Stimulated activated CD8-positive, alpha-beta memory T cell treated with anti-CD3 and anti-CD28 coated beads, Interleukin-4, amount 100 ng/mL, for 24 hours (primary cell): ENCODE measurements around the gene PKDCC.

Experiments
- DNase-seq: peaks from one replicate; pipeline ENCODE4 v3.0.0-alpha.2; 2020; ENCODE audit warnings: low read depth

The PKDCC gene

GRCh38 chr2:42089340-42089925 is 41.6 kb downstream of the PKDCC start:
- peak; percentile 55 for DNase-seq

GRCh38 chr2:42090216-42090615 is 42.4 kb downstream of the PKDCC start:
- DNase-seq, result no peak

- DNase-seq, result no peak
Measured at GRCh38 chr2:42091671-42092070, 43.9 kb downstream of the PKDCC start.

DNA sequence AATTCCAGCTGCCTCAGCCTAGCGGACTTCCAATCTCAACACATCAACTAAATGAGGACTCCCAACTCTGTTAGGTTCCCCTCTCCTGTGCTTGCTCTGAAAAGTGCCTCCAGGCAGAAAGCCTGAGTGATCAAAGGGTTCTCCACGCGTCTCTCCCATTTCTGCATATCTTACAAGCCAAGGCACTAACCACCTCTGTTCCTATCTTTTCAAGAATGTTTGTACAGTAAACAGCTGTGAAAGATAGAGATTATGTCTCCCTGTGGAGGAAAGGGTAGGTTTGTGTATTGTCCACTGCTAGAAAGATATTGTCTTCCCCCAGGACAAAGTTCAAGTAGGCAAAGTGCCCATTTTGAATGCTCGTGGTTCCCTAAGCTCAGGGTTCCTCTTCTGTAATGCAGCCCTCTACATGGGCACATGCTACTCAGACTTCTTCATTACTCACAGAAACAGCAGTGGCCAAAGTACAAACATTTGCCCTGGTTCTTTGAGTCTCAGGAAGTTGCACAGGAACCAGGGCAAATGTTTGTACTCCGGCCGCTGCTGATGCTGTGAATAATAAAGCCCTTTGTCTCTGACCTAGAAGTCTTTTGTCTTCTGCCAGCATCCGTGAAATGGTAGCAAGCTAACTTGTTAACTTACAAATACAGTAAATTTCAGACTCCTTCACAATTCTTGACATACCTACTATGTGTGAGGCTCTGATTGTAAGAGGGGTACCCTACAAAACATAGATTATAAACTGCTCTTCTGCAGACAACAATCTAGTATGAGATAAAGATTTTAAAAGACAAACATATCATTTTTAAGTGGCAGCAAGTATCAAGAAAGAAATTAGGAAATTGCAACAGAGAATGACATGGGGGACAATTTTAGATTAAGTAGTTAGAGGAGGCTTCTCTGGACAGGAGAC is 44.5 kb downstream of the PKDCC start:
- no peak for DNase-seq

DNA sequence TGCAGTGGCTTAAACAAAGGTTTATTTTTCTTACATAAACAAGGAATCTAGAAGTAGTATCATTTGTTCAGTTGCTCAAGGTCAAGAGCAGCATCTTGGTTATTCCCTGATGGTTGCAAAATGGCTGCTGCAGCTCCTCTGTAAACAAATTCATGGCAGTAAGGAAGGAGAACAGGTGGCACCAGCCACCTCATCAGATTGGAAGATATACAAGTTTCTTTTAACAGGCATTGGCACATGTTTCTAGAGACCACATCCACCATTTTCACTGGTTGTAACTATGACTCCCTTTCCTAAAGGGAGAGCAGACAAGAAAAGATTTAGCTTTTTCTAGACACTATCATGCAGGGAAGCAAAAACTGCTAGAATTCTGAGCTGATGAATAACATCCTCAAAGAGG is 46.3 kb downstream of the PKDCC start:
- DNase-seq, result no peak

- DNase-seq, result peak; percentile 51
Measured at GRCh38 chr2:42095923-42096408, 48.1 kb downstream of the PKDCC start.

- no peak for DNase-seq
Measured at GRCh38 chr2:42096869-42097591, 49.2 kb downstream of the PKDCC start.

- no peak for DNase-seq
Measured at GRCh38 chr2:42098571-42099437, 51.0 kb downstream of the PKDCC start.

- no peak for DNase-seq
Measured at GRCh38 chr2:42099438-42100173, 51.8 kb downstream of the PKDCC start.

GRCh38 chr2:42100683-42101205 is 52.9 kb downstream of the PKDCC start:
- no peak for DNase-seq

GRCh38 chr2:42101206-42102023 is 53.6 kb downstream of the PKDCC start:
- DNase-seq, result peak; percentile 44

DNA sequence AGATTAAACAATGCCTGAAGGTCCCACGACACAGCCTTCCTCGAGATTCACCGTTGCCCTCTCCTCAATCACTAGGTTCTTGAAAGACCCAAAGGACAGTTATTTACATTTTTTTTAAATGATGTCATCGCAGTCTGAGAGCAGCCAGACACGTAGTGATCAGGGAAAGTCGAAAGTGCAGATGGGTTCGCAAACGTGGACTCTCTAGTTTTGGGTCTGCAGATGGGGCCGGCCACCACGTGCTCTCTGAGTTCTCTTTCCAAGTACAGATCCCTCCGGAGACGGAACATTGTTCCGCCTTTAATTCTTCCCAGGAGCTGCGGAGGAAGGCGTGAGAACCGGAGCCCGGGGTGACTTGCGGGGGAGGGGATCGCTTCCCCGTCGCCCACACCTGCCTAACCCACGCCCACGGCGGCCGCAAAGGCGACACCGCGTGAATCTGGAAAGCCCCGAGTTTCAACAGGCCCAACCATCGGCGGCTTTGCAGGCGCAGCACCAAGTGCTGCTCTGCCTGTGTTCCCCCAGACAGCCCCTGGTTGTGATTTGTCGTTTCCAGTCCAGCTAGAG is 54.3 kb downstream of the PKDCC start:
- peak; percentile 78 for DNase-seq

GRCh38 chr2:42102591-42103450 is 55.0 kb downstream of the PKDCC start:
- no peak for DNase-seq

DNA sequence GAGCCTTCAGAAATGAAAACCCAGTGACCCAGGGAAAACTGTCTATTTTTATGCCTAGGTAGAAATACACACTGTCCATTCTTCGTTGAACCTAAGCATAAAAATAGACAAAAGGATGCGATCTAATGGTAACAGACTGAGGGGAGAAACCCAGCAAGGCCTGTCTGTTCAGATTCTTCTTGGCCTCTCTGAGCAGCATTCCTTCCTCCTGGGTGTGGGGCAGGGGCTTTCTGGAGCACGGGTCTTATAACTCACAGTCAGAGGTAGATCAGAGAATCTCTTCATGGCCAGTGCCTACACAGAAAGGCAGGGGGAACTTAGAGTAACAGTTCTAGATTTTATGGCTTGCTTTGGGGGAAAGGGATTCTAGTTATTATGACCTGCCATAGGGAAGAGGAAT is 56.0 kb downstream of the PKDCC start:
- DNase-seq, result no peak

GRCh38 chr2:42104621-42105020 is 56.8 kb downstream of the PKDCC start:
- DNase-seq, result no peak

- peak; percentile 44 for DNase-seq
Measured at GRCh38 chr2:42105330-42106256, 57.8 kb downstream of the PKDCC start.

- DNase-seq, result no peak
Measured at GRCh38 chr2:42106257-42106816, 58.5 kb downstream of the PKDCC start.
